Measurements from ENCODE around the gene IL1RL2. TPM values are rescaled to one million over a fixed set of nuclear protein-coding genes. Genes with fewer than 3 reads are reported as not detected.

The IL1RL2 gene
- total RNA-seq, 1 donor from 2014 or later = 2.6 TPM

DNA sequence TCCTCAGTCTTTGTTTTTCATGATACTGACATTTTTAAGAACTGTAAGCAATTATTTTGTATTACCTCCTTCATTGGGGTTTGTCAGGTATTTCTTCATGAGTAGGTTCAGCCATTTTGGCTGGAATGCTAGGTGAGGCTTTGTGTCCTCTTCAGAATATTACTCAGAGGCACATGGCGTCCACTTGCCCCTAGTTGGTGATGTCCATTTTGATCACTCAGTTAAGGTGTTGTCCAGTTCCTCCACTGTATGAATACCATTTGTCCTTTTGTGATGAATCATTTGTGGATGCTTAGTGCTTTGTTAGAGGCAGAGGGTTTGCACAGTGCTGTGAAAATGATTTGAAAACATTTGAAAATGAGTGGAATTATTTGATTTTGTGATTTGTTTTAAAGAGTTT lies 4.7 kb downstream of the IL1RL2 start:
- no peak for DNase-seq (ENCODE audit: low read depth)
- TF ChIP-seq, protein P1, sequence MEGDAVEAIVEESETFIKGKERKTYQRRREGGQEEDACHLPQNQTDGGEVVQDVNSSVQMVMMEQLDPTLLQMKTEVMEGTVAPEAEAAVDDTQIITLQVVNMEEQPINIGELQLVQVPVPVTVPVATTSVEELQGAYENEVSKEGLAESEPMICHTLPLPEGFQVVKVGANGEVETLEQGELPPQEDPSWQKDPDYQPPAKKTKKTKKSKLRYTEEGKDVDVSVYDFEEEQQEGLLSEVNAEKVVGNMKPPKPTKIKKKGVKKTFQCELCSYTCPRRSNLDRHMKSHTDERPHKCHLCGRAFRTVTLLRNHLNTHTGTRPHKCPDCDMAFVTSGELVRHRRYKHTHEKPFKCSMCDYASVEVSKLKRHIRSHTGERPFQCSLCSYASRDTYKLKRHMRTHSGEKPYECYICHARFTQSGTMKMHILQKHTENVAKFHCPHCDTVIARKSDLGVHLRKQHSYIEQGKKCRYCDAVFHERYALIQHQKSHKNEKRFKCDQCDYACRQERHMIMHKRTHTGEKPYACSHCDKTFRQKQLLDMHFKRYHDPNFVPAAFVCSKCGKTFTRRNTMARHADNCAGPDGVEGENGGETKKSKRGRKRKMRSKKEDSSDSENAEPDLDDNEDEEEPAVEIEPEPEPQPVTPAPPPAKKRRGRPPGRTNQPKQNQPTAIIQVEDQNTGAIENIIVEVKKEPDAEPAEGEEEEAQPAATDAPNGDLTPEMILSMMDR (conservative IDR thresholded peaks at IDR 0.05; ENCODE audit: low read depth, low read length) = no peak
- H3K4me3 ChIP-seq (ENCODE audit: low read depth, low read length) = no peak overlapping the region

DNA sequence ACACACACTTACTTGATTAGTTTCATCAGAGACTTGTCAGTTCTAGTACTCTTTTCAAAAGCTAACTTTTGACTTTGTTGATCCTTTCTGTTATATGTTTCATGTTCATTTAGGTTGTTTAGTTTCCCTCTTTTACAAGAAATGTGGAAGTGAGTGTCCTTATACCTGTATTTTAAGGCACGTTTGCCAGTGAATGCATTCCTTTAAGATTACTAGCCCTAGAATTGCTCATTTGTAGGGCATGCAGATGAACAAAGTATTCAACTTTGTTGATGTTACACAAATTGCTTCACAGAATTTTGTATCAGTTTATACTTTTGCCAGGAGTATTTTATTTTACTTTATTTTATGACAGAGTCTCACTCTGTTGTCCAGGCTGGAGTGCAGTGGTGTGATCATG lies 6.3 kb downstream of the IL1RL2 start:
- TF ChIP-seq, protein P1 (conservative IDR thresholded peaks at IDR 0.05; ENCODE audit: low read depth, low read length) = no peak
- DNase-seq (ENCODE audit: low read depth) = no peak
- H3K4me3 ChIP-seq (ENCODE audit: low read depth, low read length) = no peak overlapping the region

DNA sequence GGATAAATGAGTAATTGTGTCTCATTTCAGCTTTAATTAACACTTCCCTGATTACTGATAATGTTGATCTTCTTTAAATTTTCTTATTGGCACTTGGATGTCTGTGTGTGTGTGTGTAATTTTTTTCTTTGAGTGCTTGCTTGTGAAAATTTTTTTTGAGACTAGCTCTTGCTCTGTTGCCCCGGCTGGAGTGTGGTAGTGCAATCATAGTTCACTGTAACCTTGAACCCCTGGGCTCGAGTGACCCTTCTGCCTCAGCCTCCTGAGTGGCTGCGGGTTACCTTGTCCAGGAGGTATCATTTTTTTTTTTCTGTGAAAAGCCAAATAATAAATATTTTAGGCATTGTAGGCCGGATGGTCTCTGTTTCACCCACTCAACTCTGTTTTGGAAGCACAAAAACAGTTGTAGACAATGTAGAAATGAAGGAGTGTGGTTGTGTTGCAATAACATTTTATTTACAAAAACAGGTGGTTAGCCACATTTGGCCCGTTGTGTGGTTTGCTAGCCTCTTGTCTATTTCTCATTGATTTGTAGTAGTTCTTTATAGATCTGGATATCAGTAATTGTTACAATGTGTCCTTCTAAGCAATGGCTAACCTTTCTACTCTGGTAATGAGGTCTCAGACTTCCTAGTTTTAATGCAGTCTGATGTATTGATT lies 7.9 kb downstream of the IL1RL2 start:
- no peak for DNase-seq (ENCODE audit: low read depth)
- no peak overlapping the region for H3K4me3 ChIP-seq (ENCODE audit: low read depth, low read length)
- TF ChIP-seq, protein P1 (conservative IDR thresholded peaks at IDR 0.05; ENCODE audit: low read depth, low read length) = no peak

DNA sequence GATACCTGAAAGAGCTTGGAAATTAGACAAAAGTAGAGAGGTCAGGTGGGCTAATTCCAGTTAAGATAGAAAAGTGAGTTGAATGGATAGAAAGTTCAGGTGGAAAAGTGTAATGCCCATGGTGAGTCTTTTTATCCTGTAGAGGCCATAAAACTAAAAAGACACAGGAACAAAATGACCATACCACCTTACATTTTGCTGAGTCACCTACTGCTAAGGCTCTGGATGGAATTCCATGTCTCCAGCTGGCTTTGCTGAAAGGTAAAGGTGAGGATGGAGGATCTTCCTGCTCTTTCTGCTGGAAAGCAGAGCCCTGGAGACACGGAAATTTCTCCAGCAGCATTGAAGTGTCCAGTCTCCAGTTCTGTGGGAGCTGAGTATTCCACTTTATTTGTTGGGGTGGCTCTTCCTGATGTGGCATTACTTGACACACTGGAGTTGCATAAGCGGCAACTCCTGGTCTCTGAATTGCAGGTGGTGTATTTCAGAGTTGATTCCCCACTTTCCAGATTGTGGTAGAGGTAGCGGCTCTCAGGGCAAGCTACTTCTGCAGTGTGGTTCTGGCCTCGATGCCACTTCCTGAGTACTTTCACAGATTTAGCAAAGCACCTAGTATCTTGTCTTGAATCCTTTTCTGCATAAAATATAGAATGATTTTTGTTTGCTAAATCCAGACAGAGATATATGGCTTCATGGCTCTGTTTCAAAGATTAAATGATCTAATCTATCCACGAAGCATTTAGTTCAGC lies 10.7 kb downstream of the IL1RL2 start:
- TF ChIP-seq, protein P1 (conservative IDR thresholded peaks at IDR 0.05; ENCODE audit: low read depth, low read length) = no peak
- DNase-seq (ENCODE audit: low read depth) = no peak
- H3K4me3 ChIP-seq (ENCODE audit: low read depth, low read length) = no peak overlapping the region

DNA sequence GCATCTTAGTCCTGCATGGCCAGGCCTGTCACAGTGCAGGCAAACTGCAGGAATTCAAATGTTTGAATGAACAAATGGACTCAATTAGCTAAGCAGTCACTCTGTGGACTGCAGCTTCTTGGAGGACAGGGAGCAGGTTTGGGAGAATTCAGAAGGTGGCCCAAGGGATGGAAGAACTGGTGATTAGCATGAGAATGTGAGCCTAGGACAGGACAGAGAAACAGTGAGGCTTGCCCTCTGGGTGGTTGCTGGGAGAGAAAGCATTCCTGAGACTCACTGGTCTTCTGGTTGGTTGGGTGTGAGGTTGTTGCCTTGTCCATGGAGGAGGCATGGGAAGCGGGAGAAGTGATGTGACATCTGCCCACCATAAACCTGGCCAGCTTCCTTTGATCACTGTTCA lies 13.7 kb downstream of the IL1RL2 start:
- DNase-seq (ENCODE audit: low read depth) = no peak
- no peak overlapping the region for H3K4me3 ChIP-seq (ENCODE audit: low read depth, low read length)
- TF ChIP-seq, protein P1 (conservative IDR thresholded peaks at IDR 0.05; ENCODE audit: low read depth, low read length) = no peak

DNA sequence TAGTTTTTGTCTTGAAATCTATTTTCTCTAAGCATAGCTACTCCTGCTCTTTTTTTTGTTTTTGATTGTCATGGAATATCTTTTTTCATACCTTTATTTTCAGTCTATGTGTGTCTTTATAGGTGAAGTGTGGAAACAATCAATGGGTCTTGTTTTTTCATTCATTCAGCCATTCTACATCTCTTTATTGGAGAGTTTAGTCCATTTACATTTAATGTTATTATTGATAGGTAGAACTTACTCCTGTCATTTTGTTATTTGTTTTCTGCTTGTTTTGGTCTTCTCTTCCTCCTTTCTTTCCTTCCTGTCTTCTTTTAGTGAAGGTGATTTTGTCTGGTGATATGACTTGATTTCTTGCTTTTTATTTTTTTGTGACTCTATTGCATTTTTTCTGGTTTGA lies 17.8 kb downstream of the IL1RL2 start:
- TF ChIP-seq, protein P1 (conservative IDR thresholded peaks at IDR 0.05; ENCODE audit: low read depth, low read length) = no peak
- no peak for DNase-seq (ENCODE audit: low read depth)
- no peak overlapping the region for H3K4me3 ChIP-seq (ENCODE audit: low read depth, low read length)

Measured in epithelial cell of proximal tubule (primary cell).